SK-N-SH (cell line): ENCODE results near the gene CDK15. TPM values are rescaled to one million over a fixed set of nuclear protein-coding genes. Genes with fewer than 3 reads are reported as not detected.

Source experiments
- CTCF ChIA-PET: fragments of 300-600, 350-600 bp; formaldehyde crosslinking; extraction: SDS; loops from one replicate; lab custom pipeline; 2021; lab: Yijun Ruan, JAX
- POLR2A ChIA-PET: fragments of 350-600 bp; sonication (Branson Sonifier 250); formaldehyde crosslinking; extraction: SDS; loops from one replicate; lab custom pipeline; 2020; ENCODE audit warnings: antibody characterized with exemption, inconsistent platforms; lab: Yijun Ruan, JAX
- DNase-seq: peaks from one replicate; pipeline ENCODE4 v3.0.0; 2012
- H2AFZ ChIP-seq: fragments of 200-600 bp; sonication (generic); 2 replicates; pipeline ENCODE4 v1.8.1; 2016; ENCODE audit warnings: antibody characterized with exemption, mild to moderate bottlenecking, low read depth
- H3F3A ChIP-seq: fragments of 200-600 bp; sonication (generic); replicated peaks from 2 replicates; pipeline ENCODE3; 2016; ENCODE audit warnings: antibody characterized with exemption, mild to moderate bottlenecking; ENCODE audit not compliant: insufficient read depth
- H3K27ac ChIP-seq, 2 experiments: fragments of 200-500 bp in 1 of 2; fragments of 200-600 bp in 1 of 2; sonication (Bioruptor generic) in 1 of 2; sonication (generic), shearing (Covaris generic) in 1 of 2; 2 replicates each; pipeline versions ENCODE4 v1.5.1 to v1.6.1; 2014 to 2016; ENCODE audit warnings: low read depth in 2 of 2, inconsistent platforms in 1 of 2, low read length in 1 of 2, mild to moderate bottlenecking in 1 of 2, mixed read lengths in 1 of 2
- H3K27me3 ChIP-seq: fragments of 200-600 bp; sonication (generic), shearing (Covaris generic); 2 replicates; pipeline ENCODE4 v1.6.1; 2016; ENCODE audit warnings: mixed run types; ENCODE audit not compliant: insufficient read depth
- H3K36me3 ChIP-seq, 2 experiments: fragments of 200-500 bp in 1 of 2; fragments of 200-600 bp in 1 of 2; sonication (Bioruptor generic) in 1 of 2; sonication (generic) in 1 of 2; replicated peaks in 1 of 2; 2 replicates each; pipeline versions ENCODE3 to v1.5.1; 2014 to 2016; ENCODE audit warnings: low read length in 1 of 2, mild to moderate bottlenecking in 1 of 2; ENCODE audit not compliant: insufficient read depth in 2 of 2, control insufficient read depth in 1 of 2
- H3K4me1 ChIP-seq, 2 experiments: fragments of 200-500 bp in 1 of 2; fragments of 200-600 bp in 1 of 2; sonication (Bioruptor generic) in 1 of 2; sonication (generic), shearing (Covaris generic) in 1 of 2; 2 replicates each; pipeline versions ENCODE4 v1.5.1 to v1.6.1; 2014 to 2016; ENCODE audit warnings: low read depth in 1 of 2, low read length in 1 of 2, mixed run types in 1 of 2; ENCODE audit not compliant: insufficient read depth in 2 of 2, control insufficient read depth in 1 of 2
- H3K4me2 ChIP-seq: fragments of 200-600 bp; sonication (generic), shearing (Covaris generic); 2 replicates; pipeline ENCODE4 v1.6.1; 2017; ENCODE audit warnings: mixed run types
- H3K4me3 ChIP-seq, 2 experiments: fragments of 200-500 bp in 1 of 2; fragments of 200-600 bp in 1 of 2; sonication (Bioruptor generic) in 1 of 2; sonication (generic), shearing (Covaris generic) in 1 of 2; 2 replicates each; pipeline versions ENCODE4 v1.5.1 to v1.8.1; 2014 to 2016; ENCODE audit warnings: low read depth in 2 of 2, inconsistent platforms in 1 of 2, low read length in 1 of 2, mild to moderate bottlenecking in 1 of 2, mixed read lengths in 1 of 2, moderate library complexity in 1 of 2
- H3K79me2 ChIP-seq: fragments of 200-600 bp; sonication (generic); 2 replicates; pipeline ENCODE4 v1.8.1; 2017; ENCODE audit warnings: mild to moderate bottlenecking; ENCODE audit not compliant: insufficient read depth
- H3K9ac ChIP-seq: fragments of 200-600 bp; sonication (generic); 2 replicates; pipeline ENCODE4 v1.6.1; 2017; ENCODE audit warnings: mixed run types
- H3K9me2 ChIP-seq: fragments of 200-600 bp; sonication (generic); 2 replicates; pipeline ENCODE4 v1.6.1; 2017; ENCODE audit warnings: mixed run types
- H3K9me3 ChIP-seq: fragments of 200-600 bp; sonication (generic); 2 replicates; pipeline ENCODE4 v1.6.1; 2017; ENCODE audit warnings: mixed run types, mild to moderate bottlenecking, moderate library complexity
- H4K20me1 ChIP-seq: fragments of 200-600 bp; sonication (generic); 2 replicates; pipeline ENCODE4 v1.6.1; 2017; ENCODE audit warnings: mild to moderate bottlenecking, mixed run types; ENCODE audit not compliant: insufficient read depth
- EP300 ChIP-seq, 2 experiments: IDR thresholded peaks; 2 replicates each; pipeline versions ENCODE4 v1.4.0 to v1.6.1; 2012; ENCODE audit warnings: borderline replicate concordance in 1 of 2, low read depth in 1 of 2, low read length in 1 of 2
- FOSL2 ChIP-seq: IDR thresholded peaks from 2 replicates; pipeline ENCODE4 v1.4.0; 2012; ENCODE audit warnings: low read depth, mild to moderate bottlenecking, moderate library complexity, borderline replicate concordance
- FOXJ3 ChIP-seq: sonication (generic); formaldehyde crosslinking; IDR thresholded peaks from 2 replicates; pipeline ENCODE4 v1.5.1; 2020; ENCODE audit warnings: mild to moderate bottlenecking, missing genetic modification reagents
- FOXM1 ChIP-seq: IDR thresholded peaks from 2 replicates; pipeline ENCODE4 v1.4.0; 2012; ENCODE audit warnings: low read depth, mild to moderate bottlenecking
- GATA2 ChIP-seq: sonication (generic); formaldehyde crosslinking; IDR thresholded peaks from 2 replicates; pipeline ENCODE4 v1.5.0; 2020; ENCODE audit warnings: mild to moderate bottlenecking, missing genetic modification reagents
- JUND ChIP-seq: IDR thresholded peaks from 2 replicates; pipeline ENCODE4 v1.4.0; 2012
- MXI1 ChIP-seq: IDR thresholded peaks from 2 replicates; pipeline ENCODE4 v1.6.1; 2012; ENCODE audit warnings: mild to moderate bottlenecking, low read depth, low read length, improper control_type of control experiment
- NFIC ChIP-seq: IDR thresholded peaks from 2 replicates; pipeline ENCODE4 v1.4.0; 2012; ENCODE audit warnings: borderline replicate concordance
- NRF1 ChIP-seq: IDR thresholded peaks from 2 replicates; pipeline ENCODE4 v1.6.1; 2012; ENCODE audit warnings: low read depth, mild to moderate bottlenecking, low read length
- RAD21 ChIP-seq: IDR thresholded peaks from 2 replicates; pipeline ENCODE4 v1.6.1; 2012; ENCODE audit warnings: mild to moderate bottlenecking, low read length
- RCOR1 ChIP-seq: fragments of 150-350 bp; IDR thresholded peaks from 2 replicates; pipeline ENCODE4 v1.6.1; 2017; ENCODE audit warnings: antibody characterized with exemption, low read length
- RXRA ChIP-seq: IDR thresholded peaks from 2 replicates; pipeline ENCODE4 v1.4.0; 2012; ENCODE audit warnings: low read depth, mild to moderate bottlenecking, borderline replicate concordance
- SIN3A ChIP-seq: IDR thresholded peaks from 2 replicates; pipeline ENCODE4 v1.6.1; 2012; ENCODE audit warnings: low read depth, mild to moderate bottlenecking, low read length, moderate library complexity, borderline replicate concordance
- TAF1 ChIP-seq: IDR thresholded peaks from 2 replicates; pipeline ENCODE4 v1.6.1; 2012; ENCODE audit warnings: low read depth, mild to moderate bottlenecking, low read length, moderate library complexity, borderline replicate concordance
- TCF12 ChIP-seq: IDR thresholded peaks from 2 replicates; pipeline ENCODE4 v1.4.0; 2012
- USF1 ChIP-seq: IDR thresholded peaks from 2 replicates; pipeline ENCODE4 v1.4.0; 2012; ENCODE audit warnings: low read depth, borderline replicate concordance
- WGBS: methylation state at CpG from one replicate; pipeline ENCODE4 v1.1.6; 2017; ENCODE audit warnings: low lambda C conversion rate; 5-methylcytosine and 5-hydroxymethylcytosine counted together
- polyA plus RNA-seq, 3 experiments: library from polyadenylated mRNA; depleted of rRNA; stranded (reverse); fragments of >200 nt; gene quantifications; 2 replicates each; pipeline ENCODE4 v1.2.3, GENCODE V29; 2012
- TF ChIP-seq, protein P1 (sequence below): IDR thresholded peaks from 2 replicates; pipeline ENCODE4; 2012
- TF ChIP-seq, protein P2 (sequence below): IDR thresholded peaks from 2 replicates; pipeline ENCODE4 v1.4.0; 2012; ENCODE audit warnings: low read depth
- TF ChIP-seq, protein P3 (sequence below): IDR thresholded peaks from 2 replicates; pipeline ENCODE4 v1.4.0; 2012; ENCODE audit warnings: low read depth, borderline replicate concordance

Gene CDK15
- polyA plus RNA-seq, 1 of the 3 experiments (the other 2 are of a cell fraction), result 1.8 TPM

GRCh38 chr2:201915446-201915845 lies 109.1 kb downstream of the CDK15 start:
- WGBS, result 88% methylated on average over 3 of the region's 3 CpGs
- TF ChIP-seq GATA2 (no peak), RAD21 (no peak), EP300 (IDR thresholded peaks at IDR 0.05; ENCODE audit: borderline replicate concordance in 1 of 2, low read depth in 1 of 2, low read length in 1 of 2) (no peak), MXI1 (no peak), USF1 (no peak), FOSL2 (no peak), NFIC (no peak), RCOR1 (no peak)
- TF ChIP-seq, protein P1, sequence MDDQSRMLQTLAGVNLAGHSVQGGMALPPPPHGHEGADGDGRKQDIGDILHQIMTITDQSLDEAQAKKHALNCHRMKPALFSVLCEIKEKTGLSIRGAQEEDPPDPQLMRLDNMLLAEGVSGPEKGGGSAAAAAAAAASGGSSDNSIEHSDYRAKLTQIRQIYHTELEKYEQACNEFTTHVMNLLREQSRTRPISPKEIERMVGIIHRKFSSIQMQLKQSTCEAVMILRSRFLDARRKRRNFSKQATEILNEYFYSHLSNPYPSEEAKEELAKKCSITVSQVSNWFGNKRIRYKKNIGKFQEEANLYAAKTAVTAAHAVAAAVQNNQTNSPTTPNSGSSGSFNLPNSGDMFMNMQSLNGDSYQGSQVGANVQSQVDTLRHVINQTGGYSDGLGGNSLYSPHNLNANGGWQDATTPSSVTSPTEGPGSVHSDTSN, result no peak

GRCh38 chr2:201916565-201916964 lies 110.2 kb downstream of the CDK15 start:
- H3K4me1 ChIP-seq, result no peaks in the 10 kb centered on the region
- H2AFZ ChIP-seq, result no peak overlapping the region
- H3K27me3 ChIP-seq, result no peaks in the 10 kb centered on the region
- TF ChIP-seq JUND, result no peak
- TF ChIP-seq TAF1, result no peak
- no peak for TF ChIP-seq RXRA
- TF ChIP-seq NRF1, result no peak
- TF ChIP-seq SIN3A, result no peak
- TF ChIP-seq MXI1, result no peak
- TF ChIP-seq, protein P2, sequence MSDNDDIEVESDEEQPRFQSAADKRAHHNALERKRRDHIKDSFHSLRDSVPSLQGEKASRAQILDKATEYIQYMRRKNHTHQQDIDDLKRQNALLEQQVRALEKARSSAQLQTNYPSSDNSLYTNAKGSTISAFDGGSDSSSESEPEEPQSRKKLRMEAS, result no peak
- no peak for TF ChIP-seq FOXJ3 (CRISPR knock-in tag)
- TF ChIP-seq TCF12, result no peak
- TF ChIP-seq, protein P3, sequence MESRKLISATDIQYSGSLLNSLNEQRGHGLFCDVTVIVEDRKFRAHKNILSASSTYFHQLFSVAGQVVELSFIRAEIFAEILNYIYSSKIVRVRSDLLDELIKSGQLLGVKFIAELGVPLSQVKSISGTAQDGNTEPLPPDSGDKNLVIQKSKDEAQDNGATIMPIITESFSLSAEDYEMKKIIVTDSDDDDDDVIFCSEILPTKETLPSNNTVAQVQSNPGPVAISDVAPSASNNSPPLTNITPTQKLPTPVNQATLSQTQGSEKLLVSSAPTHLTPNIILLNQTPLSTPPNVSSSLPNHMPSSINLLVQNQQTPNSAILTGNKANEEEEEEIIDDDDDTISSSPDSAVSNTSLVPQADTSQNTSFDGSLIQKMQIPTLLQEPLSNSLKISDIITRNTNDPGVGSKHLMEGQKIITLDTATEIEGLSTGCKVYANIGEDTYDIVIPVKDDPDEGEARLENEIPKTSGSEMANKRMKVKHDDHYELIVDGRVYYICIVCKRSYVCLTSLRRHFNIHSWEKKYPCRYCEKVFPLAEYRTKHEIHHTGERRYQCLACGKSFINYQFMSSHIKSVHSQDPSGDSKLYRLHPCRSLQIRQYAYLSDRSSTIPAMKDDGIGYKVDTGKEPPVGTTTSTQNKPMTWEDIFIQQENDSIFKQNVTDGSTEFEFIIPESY, result no peak
- no peak for TF ChIP-seq FOXM1
- TF ChIP-seq, protein P1, result no peak
- H3K9me3 ChIP-seq, result no peaks in the 10 kb centered on the region
- no peaks in the 10 kb centered on the region for H3K9me2 ChIP-seq
- H4K20me1 ChIP-seq, result no peaks in the 10 kb centered on the region
- no peak overlapping the region for H3K9ac ChIP-seq
- 100% methylated on average over 3 of the region's 4 CpGs for WGBS
- ChIA-PET CTCF (interaction anchor here (1.5 kb wide), 1 partner anchor 242 kb away, joined by 4 read pairs; no protein-coding TSS in a partner anchor), POLR2A (no interaction called here)
- H3K79me2 ChIP-seq, result no peaks in the 10 kb centered on the region
- DNase-seq, result no peak
- peaks cover 4% of the 10 kb centered on the region for H3F3A ChIP-seq
- H3K27ac ChIP-seq, result no peak overlapping the region
- H3K4me3 ChIP-seq, result no peak overlapping the region
- no peaks in the 10 kb centered on the region for H3K36me3 ChIP-seq
- H3K4me2 ChIP-seq, result no peak overlapping the region

More at GRCh38 chr2:201915446-201915845, 109.1 kb downstream of the CDK15 start:
- no peaks in the 10 kb centered on the region for H4K20me1 ChIP-seq
- peaks cover 4% of the 10 kb centered on the region for H3F3A ChIP-seq
- ChIA-PET POLR2A (interaction anchor here (0.9 kb wide), 1 partner anchor 220 kb away, joined by 4 read pairs; no protein-coding TSS in a partner anchor), CTCF (interaction anchor here (1.5 kb wide), 1 partner anchor 243 kb away, joined by 4 read pairs; no protein-coding TSS in a partner anchor)
- H3K9me3 ChIP-seq, result no peaks in the 10 kb centered on the region
- DNase-seq, result no peak
- no peak overlapping the region for H3K4me3 ChIP-seq
- no peak overlapping the region for H3K4me2 ChIP-seq
- peaks cover 0 to under 1% of the 10 kb centered on the region in 2 experiments; a peak in 1 of 4 replicates for H3K4me1 ChIP-seq
- no peak overlapping the region for H3K9ac ChIP-seq
- no peak overlapping the region for H2AFZ ChIP-seq
- no peaks in the 10 kb centered on the region for H3K79me2 ChIP-seq
- no peak overlapping the region for H3K27ac ChIP-seq
- no peaks in the 10 kb centered on the region for H3K9me2 ChIP-seq
- no peaks in the 10 kb centered on the region for H3K36me3 ChIP-seq
- H3K27me3 ChIP-seq, result no peaks in the 10 kb centered on the region
